GM12892 (cell line): ENCODE results near the gene IST1.

ENCODE experiments used
- POLR2A ChIP-seq: IDR thresholded peaks from 2 replicates; pipeline ENCODE4 v1.6.1; 2011; ENCODE audit warnings: low read depth, low read length, control low read depth
- POLR2AphosphoS5 ChIP-seq: IDR thresholded peaks from 2 replicates; pipeline ENCODE4 v1.6.1; 2011; ENCODE audit warnings: low read depth, low read length, control low read depth
- TAF1 ChIP-seq: IDR thresholded peaks from 2 replicates; pipeline ENCODE4 v1.6.1; 2011; ENCODE audit warnings: low read depth, mild to moderate bottlenecking, control low read depth, low read length, borderline replicate concordance

DNA sequence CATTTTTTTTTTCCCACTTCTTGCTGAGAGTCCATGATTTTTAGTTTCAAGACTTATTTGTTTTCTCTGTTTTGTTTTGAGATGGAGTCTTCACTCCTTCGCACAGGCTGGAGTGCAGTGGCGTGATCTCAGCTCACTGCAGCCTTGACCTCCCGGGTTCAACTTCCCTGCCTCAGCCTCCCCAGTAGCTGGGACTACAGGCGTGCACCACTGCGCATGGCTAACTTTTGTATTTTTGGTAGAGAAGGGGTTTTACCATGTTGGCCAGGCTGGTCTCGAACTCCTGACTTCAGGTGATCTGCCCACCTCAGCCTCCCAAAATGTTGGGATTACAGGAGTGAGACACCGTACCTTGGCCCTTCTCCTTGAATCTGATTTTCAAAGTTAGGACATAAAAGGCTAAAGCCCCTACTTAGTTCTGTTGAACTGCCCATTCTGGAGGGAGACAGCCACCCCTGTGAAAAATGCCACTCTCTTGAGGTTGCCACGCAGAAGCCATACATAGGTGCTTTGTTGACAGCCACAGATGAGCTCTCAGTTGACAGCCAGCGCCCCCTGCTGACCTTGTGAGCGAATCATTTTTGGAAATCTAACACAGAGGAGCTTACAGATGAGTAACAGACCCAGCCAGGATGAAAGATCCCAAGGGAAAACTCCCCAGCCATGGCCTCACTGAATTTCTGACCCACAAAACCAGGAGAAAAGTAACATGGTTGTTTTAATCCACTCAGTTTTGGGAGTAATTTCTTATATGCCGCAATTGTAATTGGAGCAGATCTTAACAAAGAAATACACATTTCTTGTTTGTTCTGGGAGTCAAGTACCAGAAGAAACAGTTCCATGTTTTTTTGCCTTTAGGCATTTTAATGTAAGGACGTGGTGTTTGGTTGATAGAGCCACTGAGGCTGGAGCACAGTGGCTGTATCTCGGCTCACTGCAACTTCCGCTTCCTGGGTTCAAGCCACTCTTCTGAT lies 66.0 kb downstream of the IST1 start:
- TF ChIP-seq POLR2AphosphoS5 (no peak), POLR2A (no peak), TAF1 (no peak)
